Trophoblast cell (in vitro differentiated cells and primary cell): ENCODE data around the gene RPTOR.
A peak's percentile ranks its signal among the peaks of the same experiment; 100 is the strongest.

ENCODE experiments used
- DNase-seq, 2 donors: peaks; one replicate each; pipeline ENCODE4 v3.0.0-alpha.2; 2016
- H2AFZ ChIP-seq: 2 replicates; pipeline ENCODE4 v1.6.1; 2013; ENCODE audit warnings: low read length, moderate library complexity, mild to moderate bottlenecking; ENCODE audit not compliant: insufficient read depth, poor library complexity
- H2AK5ac ChIP-seq: 2 replicates; pipeline ENCODE4 v1.6.1; 2013; ENCODE audit warnings: mild to moderate bottlenecking, low read length
- H2BK120ac ChIP-seq: 2 replicates; pipeline ENCODE4 v1.6.1; 2013; ENCODE audit warnings: low read length, mild to moderate bottlenecking, moderate library complexity; ENCODE audit not compliant: insufficient read depth, poor library complexity
- H2BK12ac ChIP-seq: 2 replicates; pipeline ENCODE4 v1.6.1; 2013; ENCODE audit warnings: mild to moderate bottlenecking, low read length, moderate library complexity
- H2BK5ac ChIP-seq: 2 replicates; pipeline ENCODE4 v1.6.1; 2013; ENCODE audit warnings: low read length, low read depth, moderate library complexity, mild to moderate bottlenecking; ENCODE audit not compliant: poor library complexity
- H3K14ac ChIP-seq: 2 replicates; pipeline ENCODE4 v1.6.1; 2013; ENCODE audit warnings: mild to moderate bottlenecking, low read length
- H3K18ac ChIP-seq: 2 replicates; pipeline ENCODE4 v1.6.1; 2013; ENCODE audit warnings: mild to moderate bottlenecking, low read length
- H3K23ac ChIP-seq: 2 replicates; pipeline ENCODE4 v1.6.1; 2013; ENCODE audit warnings: low read length
- H3K27ac ChIP-seq: 2 replicates; pipeline ENCODE4 v1.5.1; 2013; ENCODE audit warnings: low read depth, mild to moderate bottlenecking, inconsistent platforms, low read length, moderate library complexity
- H3K27me3 ChIP-seq: 2 replicates; pipeline ENCODE4 v1.6.1; 2013; ENCODE audit warnings: inconsistent platforms, mild to moderate bottlenecking, low read length, moderate library complexity; ENCODE audit not compliant: insufficient read depth
- H3K36me3 ChIP-seq, 2 experiments: 1 replicate in 1 of 2; 2 replicates in 1 of 2; pipeline ENCODE4 v1.6.1; 2013; ENCODE audit warnings: low read length in 2 of 2, mild to moderate bottlenecking in 2 of 2, moderate library complexity in 1 of 2; ENCODE audit not compliant: insufficient read depth in 2 of 2, control insufficient read depth in 1 of 2
- H3K4ac ChIP-seq: 2 replicates; pipeline ENCODE4 v1.6.1; 2013; ENCODE audit warnings: low read depth, mild to moderate bottlenecking, low read length, moderate library complexity
- H3K4me1 ChIP-seq, 2 experiments: 1 replicate in 1 of 2; 2 replicates in 1 of 2; pipeline ENCODE4 v1.6.1; 2013; ENCODE audit warnings: low read length in 2 of 2, mild to moderate bottlenecking in 2 of 2, moderate library complexity in 1 of 2; ENCODE audit not compliant: insufficient read depth in 2 of 2, control insufficient read depth in 1 of 2
- H3K4me2 ChIP-seq: 2 replicates; pipeline ENCODE4 v1.6.1; 2013; ENCODE audit warnings: inconsistent platforms, mild to moderate bottlenecking, low read length, moderate library complexity
- H3K4me3 ChIP-seq: 2 replicates; pipeline ENCODE4 v1.5.1; 2013; ENCODE audit warnings: mild to moderate bottlenecking, low read depth, low read length, inconsistent platforms
- H3K79me1 ChIP-seq: one replicate; pipeline ENCODE4 v1.6.1; 2013; ENCODE audit warnings: low read length
- H3K79me2 ChIP-seq: 2 replicates; pipeline ENCODE4 v1.6.1; 2013; ENCODE audit warnings: low read length, mild to moderate bottlenecking; ENCODE audit not compliant: control insufficient read depth, insufficient read depth, poor library complexity
- H3K9ac ChIP-seq: 2 replicates; pipeline ENCODE4 v1.6.1; 2013; ENCODE audit warnings: mild to moderate bottlenecking, low read length
- H3K9me3 ChIP-seq: 2 replicates; pipeline ENCODE4 v1.6.1; 2013; ENCODE audit warnings: low read depth, mild to moderate bottlenecking, control low read depth, inconsistent platforms, low read length; ENCODE audit not compliant: insufficient read depth
- H4K12ac ChIP-seq: 2 replicates; pipeline ENCODE4 v1.6.1; 2013; ENCODE audit warnings: low read depth, mild to moderate bottlenecking, low read length, moderate library complexity
- H4K8ac ChIP-seq: 2 replicates; pipeline ENCODE4 v1.6.1; 2013; ENCODE audit warnings: low read depth, mild to moderate bottlenecking, low read length, moderate library complexity
- H4K91ac ChIP-seq: one replicate; pipeline ENCODE4 v1.6.1; 2013; ENCODE audit warnings: low read depth, mild to moderate bottlenecking, low read length, moderate library complexity
- WGBS: extraction: QIAGEN DNeasy Blood & Tissue Kit; methylation state at CpG from one replicate; pipeline ENCODE4 v1.1.7; 2013; ENCODE audit warnings: missing lambda C conversion rate; ENCODE audit not compliant: insufficient read length, insufficient coverage; ENCODE audit errors: extremely low coverage; 5-methylcytosine and 5-hydroxymethylcytosine counted together

The RPTOR gene

DNA sequence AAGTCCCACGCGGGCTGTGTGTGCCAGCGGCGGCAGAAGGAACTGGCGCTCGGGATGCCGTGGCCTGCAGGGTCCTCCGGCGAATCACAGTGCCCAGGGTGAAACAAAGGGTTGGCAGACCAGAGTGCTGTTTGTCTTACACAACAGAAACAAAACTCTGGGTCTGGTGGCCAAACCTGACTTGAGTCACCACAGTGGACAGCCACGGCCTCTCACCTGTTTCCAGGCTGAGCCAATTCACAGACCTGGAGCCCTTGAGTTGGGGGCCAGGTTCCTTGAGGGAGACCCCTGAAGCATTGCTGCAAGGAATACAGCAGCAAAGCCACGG lies 444.9 kb downstream of the RPTOR start:
- H3K23ac ChIP-seq: no peak overlapping the region
- no CpG with 5 or more reads among the region's 11 CpGs for WGBS
- peaks cover 7% of the 10 kb centered on the region for H3K79me1 ChIP-seq
- H3K27me3 ChIP-seq: peaks cover 4% of the 10 kb centered on the region
- H4K8ac ChIP-seq: no peak overlapping the region
- H3K9ac ChIP-seq: no peak overlapping the region
- H2BK12ac ChIP-seq: no peak overlapping the region
- peaks cover 3 to 6% of the 10 kb centered on the region in 2 experiments for H3K4me1 ChIP-seq
- H3K18ac ChIP-seq: no peak overlapping the region
- H3K4me2 ChIP-seq: no peak overlapping the region
- H3K14ac ChIP-seq: no peak overlapping the region
- H4K12ac ChIP-seq: no peak overlapping the region
- no peak overlapping the region for H2AK5ac ChIP-seq
- H3K36me3 ChIP-seq: peaks cover 0 to 4% of the 10 kb centered on the region in 2 experiments
- no peak overlapping the region for H3K4me3 ChIP-seq
- no peak overlapping the region for H2AFZ ChIP-seq
- DNase-seq: peak in 1 of 2 donors; percentile 26
- no peak overlapping the region for H3K4ac ChIP-seq
- H3K9me3 ChIP-seq: no peaks in the 10 kb centered on the region
- peaks cover 5% of the 10 kb centered on the region for H3K79me2 ChIP-seq
- no peak overlapping the region for H3K27ac ChIP-seq
- no peak overlapping the region for H2BK120ac ChIP-seq
- no peak overlapping the region for H4K91ac ChIP-seq
- no peak overlapping the region for H2BK5ac ChIP-seq

DNA sequence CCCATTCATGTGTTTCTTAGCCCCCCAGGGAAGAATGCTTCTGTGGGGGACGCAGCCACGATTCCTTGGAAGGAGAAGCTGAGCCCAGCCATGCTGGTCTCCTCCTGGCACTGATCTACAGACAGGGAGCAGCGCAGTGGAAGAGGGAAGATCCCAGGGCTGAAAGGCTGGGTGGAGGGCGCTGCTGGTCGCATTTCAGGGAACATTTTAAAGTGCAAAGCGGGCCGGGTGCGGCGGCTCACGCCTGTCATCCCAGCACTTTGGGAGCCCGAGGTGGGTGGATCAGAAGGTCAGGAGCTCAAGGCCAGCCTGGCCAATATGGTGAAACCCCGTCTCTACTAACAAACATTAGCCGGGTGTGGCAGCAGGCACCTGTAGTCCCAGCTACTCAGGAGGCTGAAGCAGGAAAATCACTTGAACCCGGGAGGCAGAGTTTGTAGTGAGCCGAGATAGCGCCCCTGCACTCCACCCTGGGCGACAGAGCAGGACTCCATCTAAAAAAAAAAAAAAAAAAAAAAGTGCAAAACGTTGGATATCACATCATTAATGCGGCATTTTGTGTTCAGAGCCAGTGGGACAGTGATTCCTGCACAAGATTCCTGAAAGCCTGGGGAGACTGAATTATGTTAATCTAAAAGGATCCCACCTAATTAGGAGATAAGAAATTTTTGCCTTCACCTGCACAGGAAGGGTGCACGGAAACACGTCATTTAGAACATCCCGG lies 446.4 kb downstream of the RPTOR start:
- peaks cover 4% of the 10 kb centered on the region for H3K27me3 ChIP-seq
- peaks cover 11 to 14% of the 10 kb centered on the region in 2 experiments for H3K36me3 ChIP-seq
- H2BK5ac ChIP-seq: no peak overlapping the region
- peak overlapping the region; percentile 89 for H3K4me3 ChIP-seq
- H2AFZ ChIP-seq: peak overlapping the region; percentile 96
- H4K8ac ChIP-seq: peak overlapping the region; percentile 95
- H3K9me3 ChIP-seq: peaks cover 3% of the 10 kb centered on the region
- H4K12ac ChIP-seq: peak overlapping the region; percentile 74
- no CpG with 5 or more reads among the region's 22 CpGs for WGBS
- H3K79me1 ChIP-seq: peaks cover 4% of the 10 kb centered on the region
- no peak overlapping the region for H2BK12ac ChIP-seq
- H3K23ac ChIP-seq: no peak overlapping the region
- peak overlapping the region; percentile 84 for H3K9ac ChIP-seq
- peak overlapping the region; percentile 69 for H3K18ac ChIP-seq
- H4K91ac ChIP-seq: peak overlapping the region; percentile 77
- peak overlapping the region; percentile 53 for H3K14ac ChIP-seq
- H2AK5ac ChIP-seq: peak overlapping the region; percentile 50
- peak overlapping the region; percentile 60 for H3K4ac ChIP-seq
- no peak for DNase-seq
- peak overlapping the region; percentile 25 for H2BK120ac ChIP-seq
- peaks cover 5% of the 10 kb centered on the region for H3K79me2 ChIP-seq
- no peak overlapping the region for H3K27ac ChIP-seq
- H3K4me1 ChIP-seq: peaks cover 3% of the 10 kb centered on the region in 2 experiments
- peak overlapping the region; percentile 95 for H3K4me2 ChIP-seq

DNA sequence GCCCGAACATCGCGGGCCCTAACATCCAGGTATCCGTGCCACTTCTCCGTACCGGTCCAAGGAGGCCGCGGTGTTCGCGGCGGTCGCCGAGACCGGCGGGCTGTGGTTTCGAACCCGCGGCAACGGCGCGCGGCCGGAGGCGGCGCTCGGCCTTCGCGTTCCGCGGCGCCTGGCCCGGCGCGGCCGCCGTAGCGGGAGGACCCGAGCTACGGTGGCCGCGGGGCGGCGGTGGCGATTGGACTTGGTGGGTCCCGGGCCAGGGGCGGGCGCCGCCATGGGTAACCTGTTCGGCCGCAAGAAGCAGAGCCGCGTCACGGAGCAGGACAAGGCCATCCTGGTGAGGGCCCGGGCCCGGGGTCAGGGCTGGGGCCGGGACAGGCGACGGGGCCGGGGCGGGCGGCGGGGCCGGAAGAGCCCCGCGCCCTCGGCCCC lies 447.0 kb downstream of the RPTOR start, which contains the start of gene CHMP6:
TSS of gene CHMP6 (plus strand) at position 197 of the 432 bp plus-strand sequence. CDS start at position 275, 78 bp downstream.
- peak within 1 kb of the TSS; percentile 47 for H2BK120ac ChIP-seq
- H2BK5ac ChIP-seq: no peak within 1 kb of the TSS
- H3K18ac ChIP-seq: peak within 1 kb of the TSS; percentile 69
- H3K14ac ChIP-seq: peak within 1 kb of the TSS; percentile 53
- peak within 1 kb of the TSS; percentile 77 for H4K91ac ChIP-seq
- peaks cover 5% of the 10 kb centered on the region for H3K79me2 ChIP-seq
- H4K8ac ChIP-seq: peak within 1 kb of the TSS; percentile 95
- no peak within 1 kb of the TSS for H2BK12ac ChIP-seq
- no CpG with 5 or more reads among the region's 66 CpGs for WGBS
- H3K4me3 ChIP-seq: peak within 1 kb of the TSS; percentile 89
- H3K9me3 ChIP-seq: peaks cover 3% of the 10 kb centered on the region
- peak within 1 kb of the TSS; percentile 96 for H2AFZ ChIP-seq
- H3K4me2 ChIP-seq: peak within 1 kb of the TSS; percentile 95
- H3K23ac ChIP-seq: no peak within 1 kb of the TSS
- peaks cover 17 to 19% of the 10 kb centered on the region in 2 experiments for H3K36me3 ChIP-seq
- peak within 1 kb of the TSS; percentile 60 for H3K4ac ChIP-seq
- H3K9ac ChIP-seq: peak within 1 kb of the TSS; percentile 84
- peaks cover 4% of the 10 kb centered on the region for H3K79me1 ChIP-seq
- peak; percentile 48 to 83 for DNase-seq
- no peak within 1 kb of the TSS for H3K27ac ChIP-seq
- peak within 1 kb of the TSS; percentile 50 for H2AK5ac ChIP-seq
- peaks cover 4% of the 10 kb centered on the region for H3K27me3 ChIP-seq
- peaks cover 3% of the 10 kb centered on the region in 2 experiments for H3K4me1 ChIP-seq
- H4K12ac ChIP-seq: peak within 1 kb of the TSS; percentile 77

DNA sequence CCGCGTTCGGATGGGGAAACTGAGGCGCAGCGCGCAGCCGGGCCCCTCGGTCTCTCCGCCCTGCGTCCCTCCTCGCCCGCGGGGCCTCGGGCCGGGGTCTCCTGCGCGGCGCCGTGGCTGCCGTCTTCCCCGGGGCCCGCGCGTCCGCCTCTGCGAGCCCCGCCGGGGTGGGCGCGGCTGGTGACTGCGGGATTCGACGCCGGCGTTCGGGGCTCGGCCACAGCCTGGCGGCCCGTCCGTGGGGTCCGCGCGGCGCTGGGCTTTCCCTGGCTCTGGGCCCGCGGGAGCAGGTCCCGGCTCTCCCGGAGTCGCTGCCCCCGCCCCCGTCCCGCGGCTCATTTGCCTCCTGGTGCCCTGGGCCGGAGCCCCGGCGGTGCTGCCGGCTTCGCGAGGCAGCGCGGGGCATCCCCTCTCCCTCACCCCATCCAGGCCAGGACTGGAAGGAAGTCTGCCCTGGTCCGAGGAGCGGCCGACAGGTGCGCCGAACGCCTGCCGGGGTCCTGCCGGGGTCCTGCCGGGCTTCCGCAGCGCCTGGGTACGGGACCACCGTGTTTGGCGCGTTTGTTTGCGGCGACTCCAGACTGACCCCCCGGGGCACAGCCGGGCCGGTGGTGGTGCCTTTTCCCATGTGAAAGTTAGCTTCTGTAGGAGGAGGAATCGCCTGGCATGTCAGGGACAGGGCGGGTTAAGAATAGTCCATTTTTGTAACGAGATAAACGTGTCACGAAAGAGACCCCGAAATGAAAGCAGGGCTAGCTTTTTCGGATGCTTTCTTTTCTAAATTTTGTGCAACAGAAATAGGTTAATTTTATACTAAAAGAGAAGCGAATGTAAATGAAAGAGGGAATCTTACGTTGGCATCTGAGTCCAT lies 447.7 kb downstream of the RPTOR start:
- WGBS: no CpG with 5 or more reads among the region's 90 CpGs
- H2AFZ ChIP-seq: peak overlapping the region; percentile 61
- peak overlapping the region; percentile 95 for H3K4me2 ChIP-seq
- peak overlapping the region; percentile 10 for H3K18ac ChIP-seq
- H2BK120ac ChIP-seq: peak overlapping the region; percentile 47
- H3K4ac ChIP-seq: peak overlapping the region; percentile 50
- peaks cover 4% of the 10 kb centered on the region for H3K79me1 ChIP-seq
- peak overlapping the region; percentile 77 for H4K12ac ChIP-seq
- peak overlapping the region; percentile 95 for H4K8ac ChIP-seq
- no peak overlapping the region for H3K23ac ChIP-seq
- no peak overlapping the region for H3K27ac ChIP-seq
- H2AK5ac ChIP-seq: peak overlapping the region; percentile 15
- peaks cover 23 to 25% of the 10 kb centered on the region in 2 experiments for H3K36me3 ChIP-seq
- peaks cover 3% of the 10 kb centered on the region for H3K9me3 ChIP-seq
- no peak overlapping the region for H2BK5ac ChIP-seq
- H2BK12ac ChIP-seq: no peak overlapping the region
- peaks cover 3% of the 10 kb centered on the region in 2 experiments for H3K4me1 ChIP-seq
- peak in 1 of 2 donors; percentile 15 for DNase-seq
- H3K27me3 ChIP-seq: peaks cover 4% of the 10 kb centered on the region
- peaks cover 5% of the 10 kb centered on the region for H3K79me2 ChIP-seq
- peak overlapping the region; percentile 50 for H3K14ac ChIP-seq
- H3K9ac ChIP-seq: peak overlapping the region; percentile 84
- peak overlapping the region; percentile 77 for H4K91ac ChIP-seq
- peak overlapping the region; percentile 89 for H3K4me3 ChIP-seq
